HepG2 (cell line): ENCODE results near the gene TPD52L2.

Source experiments
- ATF2 ChIP-seq: sonication (generic); formaldehyde crosslinking; IDR thresholded peaks from 2 replicates; pipeline ENCODE4 v1.4.0; 2020; ENCODE audit warnings: missing genetic modification reagents
- BHLHE40 ChIP-seq: IDR thresholded peaks from 2 replicates; pipeline ENCODE4 v1.6.1; 2011; ENCODE audit warnings: low read length, improper control_type of control experiment
- EZH2 ChIP-seq: conservative IDR thresholded peaks from 2 replicates; pipeline ENCODE4 v1.6.1; 2012; ENCODE audit warnings: mild to moderate bottlenecking, low read depth, low read length, moderate library complexity
- FOXM1 ChIP-seq: sonication (generic); formaldehyde crosslinking; IDR thresholded peaks from 2 replicates; pipeline ENCODE4 v1.5.0; 2020; ENCODE audit warnings: missing genetic modification reagents
- IKZF1 ChIP-seq: fragments of 450-650 bp; IDR thresholded peaks from 2 replicates; pipeline ENCODE4 v1.7.1; 2016
- KLF9 ChIP-seq: IDR thresholded peaks from 2 replicates; pipeline ENCODE4 v1.6.1; 2016; ENCODE audit warnings: low read depth
- TAF1 ChIP-seq: sonication (generic); formaldehyde crosslinking; IDR thresholded peaks from 2 replicates; pipeline ENCODE4 v1.4.0; 2020; ENCODE audit warnings: missing genetic modification reagents
- TAF15 ChIP-seq: fragments of 200-400 bp; formaldehyde crosslinking; IDR thresholded peaks from one replicate; pipeline ENCODE4 v1.6.1; 2018; ENCODE audit warnings: mild to moderate bottlenecking, low read depth, low read length; ENCODE audit not compliant: poor library complexity, severe bottlenecking
- ZNF513 ChIP-seq: sonication (generic); formaldehyde crosslinking; conservative IDR thresholded peaks from 2 replicates; pipeline ENCODE4 v1.5.0; 2020; ENCODE audit warnings: missing genetic modification reagents

GRCh38 chr20:63859166-63859699, 5.8 kb upstream of the TPD52L2 start:
- TF ChIP-seq IKZF1 (no peak), EZH2 (no peak), KLF9 (CRISPR knock-in tag) (no peak), ATF2 (CRISPR knock-in tag) (no peak), BHLHE40 (no peak), ZNF513 (no peak), FOXM1 (no peak; the same call in 1 of the 2 replicates), TAF15 (no peak), TAF1 (no peak)
